Measurements from ENCODE around the gene VWA8.
"Not testable (repeated sequence)": the region's sequence is repeated elsewhere in the genome, so short reads cannot be mapped to it uniquely, and the experiment has no call there.

The VWA8 gene

GRCh38 chr13:41962994-41963393 is 2.1 kb upstream of the VWA8 start:
- DNase-seq, result no peak

- no peak for DNase-seq
Observed at GRCh38 chr13:41961466-41961760, 504 bp upstream of the VWA8 start.

GRCh38 chr13:41960211-41960636 is 685 bp downstream of the VWA8 start:
- peak in 1 of 2 experiments; percentile 31 for DNase-seq

GRCh38 chr13:41956272-41956671 is 4.6 kb downstream of the VWA8 start:
- no peak for DNase-seq

- peak in 1 of 2 experiments; percentile 20 for DNase-seq
Observed at GRCh38 chr13:41955605-41956004, 5.3 kb downstream of the VWA8 start.

GRCh38 chr13:41954226-41954625 is 6.7 kb downstream of the VWA8 start:
- DNase-seq, result no peak

GRCh38 chr13:41952749-41953148 is 8.2 kb downstream of the VWA8 start:
- DNase-seq, result no peak

GRCh38 chr13:41949104-41949503 is 11.8 kb downstream of the VWA8 start:
- DNase-seq, result not testable (repeated sequence)

- no peak for DNase-seq
Observed at GRCh38 chr13:41945926-41946325, 15.0 kb downstream of the VWA8 start.

GRCh38 chr13:41944635-41945397 is 16.1 kb downstream of the VWA8 start:
- no peak for DNase-seq

GRCh38 chr13:41944229-41944628 is 16.7 kb downstream of the VWA8 start:
- no peak for DNase-seq

GRCh38 chr13:41942462-41943094 is 18.3 kb downstream of the VWA8 start:
- DNase-seq, result peak in 1 of 2 experiments; percentile 15

- DNase-seq, result no peak
Observed at GRCh38 chr13:41941174-41941573, 19.7 kb downstream of the VWA8 start.

- DNase-seq, result no peak
Observed at GRCh38 chr13:41939398-41939797, 21.5 kb downstream of the VWA8 start.

GRCh38 chr13:41938918-41939317 is 22.0 kb downstream of the VWA8 start:
- no peak for DNase-seq

GRCh38 chr13:41937388-41937787 is 23.5 kb downstream of the VWA8 start:
- no peak for DNase-seq

GRCh38 chr13:41935501-41935900 is 25.4 kb downstream of the VWA8 start:
- no peak for DNase-seq

- DNase-seq, result no peak
Observed at GRCh38 chr13:41934994-41935393, 25.9 kb downstream of the VWA8 start.

- no peak for DNase-seq
Observed at GRCh38 chr13:41934120-41934519, 26.8 kb downstream of the VWA8 start.

- no peak for DNase-seq
Observed at GRCh38 chr13:41931337-41931736, 29.6 kb downstream of the VWA8 start.

- no peak for DNase-seq
Observed at GRCh38 chr13:41930154-41930553, 30.8 kb downstream of the VWA8 start.

GRCh38 chr13:41928323-41928722 is 32.6 kb downstream of the VWA8 start:
- DNase-seq, result no peak

- no peak for DNase-seq
Observed at GRCh38 chr13:41925014-41925413, 35.9 kb downstream of the VWA8 start.

GRCh38 chr13:41922894-41923293 is 38.0 kb downstream of the VWA8 start:
- not testable (repeated sequence) for DNase-seq
